ENCODE measurements around the gene RPS10.
A peak's percentile ranks its signal among the peaks of the same experiment; 100 is the strongest.
"Not testable (repeated sequence)": the region's sequence is repeated elsewhere in the genome, so short reads cannot be mapped to it uniquely, and the experiment has no call there.

The RPS10 gene

GRCh38 chr6:34447386-34447785, 21.5 kb upstream of the RPS10 start:
- DNase-seq: no peak

DNA sequence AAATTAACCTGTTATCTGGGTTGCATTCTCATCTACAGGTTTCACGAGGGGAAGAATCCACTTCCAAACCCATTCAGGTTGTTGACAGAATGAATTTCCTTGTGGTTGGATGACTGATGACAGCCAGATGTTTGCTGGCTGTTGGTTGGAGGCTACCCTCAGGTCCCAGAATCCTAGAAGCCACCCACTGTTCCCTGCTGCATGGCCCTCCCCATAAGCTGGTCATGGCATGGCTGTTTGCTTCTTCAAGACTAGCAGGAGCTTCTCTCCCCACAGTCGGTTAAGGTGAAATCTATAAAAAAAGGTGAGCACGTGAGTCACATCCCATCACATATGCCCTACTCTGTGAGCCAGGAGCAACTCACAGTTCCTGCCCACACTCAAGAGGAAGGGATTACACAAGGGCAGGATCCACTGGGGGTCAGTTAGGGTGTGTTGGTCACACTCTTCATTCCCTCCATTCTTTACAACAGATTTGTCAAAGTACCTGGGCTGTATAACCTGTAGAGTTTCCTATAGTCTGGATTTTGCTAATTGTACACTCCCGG, 19.5 kb upstream of the RPS10 start:
- no peak for DNase-seq

DNA sequence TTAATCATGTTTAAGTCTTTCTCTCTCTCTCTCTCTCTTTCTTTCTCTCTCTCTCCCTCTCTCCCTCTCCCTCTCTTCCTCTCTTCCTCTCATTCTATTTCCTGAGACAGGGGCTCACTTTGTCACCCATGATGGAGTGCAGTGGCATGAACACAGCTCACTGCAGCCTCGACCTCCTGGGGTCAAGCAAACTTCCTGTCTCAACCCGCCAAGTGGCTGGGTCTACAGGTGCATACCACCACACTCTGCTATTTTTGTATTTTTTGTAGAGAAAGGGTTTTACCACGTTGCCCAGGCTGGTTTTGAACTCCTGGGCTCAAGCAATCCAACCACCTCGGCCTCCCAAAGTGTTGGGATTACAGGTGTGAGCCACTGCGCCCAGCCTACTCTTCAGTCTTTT, 15.7 kb upstream of the RPS10 start:
- DNase-seq: no peak

GRCh38 chr6:34439442-34439841, 13.6 kb upstream of the RPS10 start:
- DNase-seq: no peak

GRCh38 chr6:34438705-34439104, 12.8 kb upstream of the RPS10 start:
- no peak for DNase-seq

DNA sequence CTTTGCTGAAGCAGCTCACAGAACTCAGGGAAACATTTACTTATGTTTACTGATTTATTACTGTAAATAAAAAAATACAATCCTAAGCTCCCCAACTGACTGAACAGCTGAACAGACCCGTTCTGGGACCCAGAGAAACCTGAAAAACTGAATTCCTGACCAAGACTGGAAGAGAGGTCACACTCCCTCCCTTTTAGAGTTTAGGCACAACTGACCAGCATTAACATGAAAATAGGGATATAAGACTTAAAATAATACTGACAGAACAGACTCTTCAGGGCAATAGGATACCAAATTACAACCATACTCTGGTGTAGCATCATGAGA, 11.7 kb upstream of the RPS10 start:
- no peak for DNase-seq

DNA sequence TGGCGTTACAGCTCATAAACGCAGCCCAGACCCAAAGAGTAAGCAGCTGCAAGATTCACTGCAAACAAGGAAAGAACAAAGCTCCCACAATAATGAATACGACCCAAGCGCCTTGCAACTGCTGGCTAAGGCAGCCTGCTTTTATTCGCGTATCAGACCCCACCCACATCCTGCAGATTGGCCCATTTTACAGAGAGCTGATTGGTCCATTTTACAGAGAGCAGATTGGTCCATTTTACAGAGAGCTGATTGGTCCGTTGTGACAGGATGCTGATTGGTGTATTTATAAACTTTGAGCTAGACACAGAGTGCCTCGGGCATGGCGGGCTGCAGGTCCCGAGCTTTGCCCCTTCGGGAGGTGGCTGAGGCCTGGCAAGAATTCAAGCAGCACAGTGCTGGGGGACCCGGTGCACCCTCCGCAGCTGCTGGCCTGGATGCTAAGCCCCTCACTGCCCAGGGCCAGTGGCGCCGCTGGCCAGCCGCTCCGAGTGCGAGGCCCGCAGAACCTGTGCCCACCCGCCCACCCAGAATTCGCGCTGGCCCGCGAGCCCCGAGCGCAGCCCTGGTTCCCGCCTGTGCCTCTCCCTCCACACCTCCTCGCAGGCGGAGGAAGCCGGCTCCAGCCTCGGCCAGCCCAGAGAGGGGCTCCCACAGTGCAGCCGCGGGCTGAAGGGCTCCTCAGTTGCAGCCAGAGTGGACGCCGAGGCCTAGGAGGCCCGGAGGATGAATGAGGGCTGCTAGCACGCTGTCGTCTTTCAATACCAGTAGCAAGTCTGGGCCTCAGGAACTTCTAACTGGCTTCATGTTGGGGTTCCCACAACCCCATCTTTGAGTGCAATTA, 11.2 kb upstream of the RPS10 start:
- no peak for DNase-seq

DNA sequence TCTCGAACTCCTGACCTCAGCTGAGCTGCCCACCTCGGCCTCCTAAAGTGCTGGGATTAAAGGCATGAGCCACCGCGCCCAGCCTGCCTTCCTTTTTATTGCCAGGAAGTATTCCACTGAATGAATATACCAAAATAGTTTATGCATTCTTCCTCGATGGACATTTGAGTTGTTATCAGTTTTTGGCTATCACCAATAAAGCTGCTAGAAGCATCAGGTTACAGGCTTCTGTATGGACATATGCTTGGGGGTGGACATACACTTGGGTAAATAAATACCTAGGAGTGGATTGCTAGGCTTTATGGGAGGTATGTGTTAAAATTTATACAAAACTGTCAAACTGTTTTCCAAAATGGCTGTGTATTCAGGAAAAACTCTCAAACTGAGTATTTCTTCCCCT, 10.0 kb upstream of the RPS10 start:
- no peak for DNase-seq

DNA sequence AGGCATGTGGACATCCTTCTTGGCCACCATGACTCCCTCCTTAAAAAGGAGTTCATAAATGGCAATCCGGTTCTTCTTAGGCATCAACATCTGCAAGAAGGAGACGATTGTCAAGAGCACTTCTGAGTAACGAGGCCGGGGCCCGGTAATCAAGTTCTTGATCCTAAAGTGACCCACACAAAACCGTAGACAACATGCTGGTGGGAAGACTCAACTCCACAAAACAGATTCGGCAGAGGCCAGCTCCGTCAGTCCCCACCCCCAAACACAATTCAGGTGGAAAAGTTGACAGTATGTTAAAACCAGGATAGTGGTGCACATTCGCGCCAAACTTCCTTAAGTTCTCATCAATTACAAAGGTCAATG, 754 bp downstream of the RPS10 start:
- peak; percentile 3 for DNase-seq

GRCh38 chr6:34424200-34425131, 1.4 kb downstream of the RPS10 start:
- DNase-seq: no peak

DNA sequence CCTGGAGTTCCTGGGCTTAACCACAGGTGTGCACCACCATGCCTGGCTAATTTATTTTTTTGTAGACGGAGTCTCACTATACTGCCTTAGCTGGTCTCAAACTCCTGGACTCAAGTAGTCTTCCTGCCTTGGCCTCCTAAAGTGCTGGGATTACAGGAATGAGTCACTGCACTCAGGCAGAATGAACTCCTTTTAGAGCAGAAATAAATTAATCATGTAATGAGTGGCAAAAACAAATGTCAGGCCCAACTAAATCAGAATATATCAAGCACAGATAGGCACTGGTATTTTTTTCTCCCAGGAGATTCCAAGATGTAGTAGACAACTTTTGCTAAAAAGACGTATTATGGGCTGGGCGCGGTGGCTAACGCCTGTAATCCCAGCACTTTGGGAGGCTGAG, 2.6 kb downstream of the RPS10 start:
- DNase-seq: no peak

DNA sequence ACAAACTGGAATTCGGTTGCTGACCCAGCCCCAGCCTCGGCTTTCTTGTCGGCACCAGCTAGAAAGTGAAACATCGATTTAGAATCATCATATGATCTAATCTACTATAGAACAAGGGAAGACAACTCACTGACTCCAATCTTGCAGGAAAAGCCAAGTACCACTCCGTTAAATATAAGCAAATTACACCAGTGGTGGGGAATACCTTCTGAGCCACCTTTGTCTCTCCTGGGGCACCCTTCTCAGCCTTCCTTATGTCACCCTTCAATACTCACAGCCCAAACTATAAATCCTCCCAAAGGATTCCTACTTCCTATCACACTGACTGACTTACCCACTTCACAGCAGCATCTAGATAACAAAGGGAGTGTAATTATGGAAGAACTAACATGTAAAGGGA, 7.5 kb downstream of the RPS10 start:
- no peak for DNase-seq

GRCh38 chr6:34416877-34417371, 8.9 kb downstream of the RPS10 start:
- DNase-seq: no peak

DNA sequence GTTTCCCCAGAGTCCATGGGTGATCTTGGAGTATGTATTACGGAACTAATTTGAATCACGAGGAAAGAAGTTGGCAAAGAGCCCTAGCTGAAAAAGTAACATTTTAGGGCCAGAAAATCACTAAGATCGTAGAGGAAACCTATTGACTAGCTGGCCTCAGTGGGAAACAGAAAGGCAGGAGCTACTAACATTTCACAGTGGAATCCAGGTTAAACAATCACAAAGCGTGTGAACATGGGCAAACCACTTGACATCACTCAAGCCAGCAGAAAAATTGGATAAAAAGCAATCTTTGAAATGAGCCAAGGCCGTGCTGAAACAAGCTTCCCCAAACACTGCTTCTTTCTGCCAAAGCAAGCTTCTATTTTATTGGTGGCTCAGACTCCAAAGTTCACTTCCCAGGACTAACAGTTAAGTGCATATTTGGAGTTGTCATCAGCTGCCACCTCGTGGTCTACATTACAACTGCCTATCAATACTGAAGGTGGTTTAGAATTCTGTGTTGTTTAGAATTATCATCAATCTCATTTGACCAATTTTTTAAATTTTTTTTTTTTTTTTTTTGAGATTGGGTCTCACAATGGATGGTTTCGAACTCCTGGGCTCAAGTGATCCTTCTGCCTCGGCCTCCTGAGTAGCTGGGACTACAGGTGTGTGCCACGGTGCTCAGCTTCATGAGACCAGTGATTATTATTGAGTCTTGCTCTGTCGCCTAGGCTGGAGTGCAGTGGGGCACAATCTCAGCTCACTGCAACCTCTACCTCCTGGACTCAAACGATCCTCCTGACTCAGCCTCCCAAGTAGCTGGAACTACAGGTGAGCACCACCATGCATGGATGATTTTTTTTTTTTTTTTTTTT, 10.6 kb downstream of the RPS10 start:
- peak; percentile 61 for DNase-seq

DNA sequence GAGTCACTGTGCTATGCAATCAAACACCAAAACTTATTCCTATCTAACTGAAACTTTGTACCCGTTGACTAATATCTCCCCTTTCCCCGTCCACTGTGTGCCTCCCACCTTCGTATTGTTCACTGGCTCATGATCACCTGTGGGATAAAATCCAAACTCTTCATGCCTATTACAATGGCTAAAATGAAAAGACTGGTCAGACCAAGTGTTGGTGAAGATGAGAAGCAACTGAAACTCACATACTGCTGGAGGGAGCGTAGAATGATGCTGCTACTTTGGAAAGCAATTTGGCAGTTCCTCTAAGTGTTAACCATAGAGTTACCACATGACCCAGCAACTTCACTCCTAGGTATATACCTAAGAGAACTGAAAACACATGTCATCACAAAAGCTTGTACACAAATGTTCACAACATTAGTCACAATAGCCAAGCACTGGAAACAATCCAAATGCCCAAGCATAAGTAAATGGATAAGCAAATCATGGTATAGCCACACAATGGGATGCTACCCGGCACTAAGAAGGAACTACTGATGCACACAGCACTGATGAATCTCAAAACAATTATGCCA, 13.1 kb downstream of the RPS10 start:
- DNase-seq: no peak

- no peak for DNase-seq
Measured at GRCh38 chr6:34412016-34412415, 13.9 kb downstream of the RPS10 start.

DNA sequence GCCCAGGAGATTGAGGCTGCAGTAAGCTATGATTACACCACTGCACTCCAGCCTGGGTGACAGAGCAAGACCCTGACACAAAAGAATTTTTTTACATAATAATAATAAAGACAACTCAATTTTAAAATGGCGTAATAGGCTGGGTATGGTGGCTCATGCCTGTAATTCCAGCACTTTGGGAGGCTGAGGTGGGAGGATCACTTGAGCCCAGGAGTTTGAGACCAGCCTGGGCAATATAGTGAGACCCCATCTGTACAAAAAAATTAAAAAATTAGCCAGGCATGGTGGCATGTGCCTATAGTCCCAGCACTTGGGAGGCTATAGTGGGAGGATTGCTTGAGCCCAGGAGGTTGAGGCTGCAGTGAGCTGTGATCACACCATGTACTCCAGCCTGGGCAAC, 18.0 kb downstream of the RPS10 start:
- DNase-seq: not testable (repeated sequence)

DNA sequence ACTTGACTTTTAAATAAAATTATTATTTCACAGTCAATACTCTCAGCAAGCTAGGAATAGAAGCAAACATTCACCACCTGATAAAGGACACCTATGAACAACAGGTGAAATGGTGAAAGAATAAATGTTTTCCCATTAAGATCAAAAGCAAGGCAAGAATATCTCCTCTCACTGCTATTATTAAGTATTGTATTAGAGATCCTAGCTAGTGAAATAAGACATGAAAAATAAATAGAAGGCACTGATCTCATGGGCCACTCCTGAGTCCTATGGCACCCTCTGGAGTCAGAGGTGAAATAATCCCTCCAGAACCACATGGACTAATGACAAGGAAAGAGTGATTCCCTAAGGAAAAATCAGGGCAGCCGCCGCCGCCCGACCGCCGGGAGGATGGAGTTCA, 29.4 kb downstream of the RPS10 start:
- DNase-seq: no peak

DNA sequence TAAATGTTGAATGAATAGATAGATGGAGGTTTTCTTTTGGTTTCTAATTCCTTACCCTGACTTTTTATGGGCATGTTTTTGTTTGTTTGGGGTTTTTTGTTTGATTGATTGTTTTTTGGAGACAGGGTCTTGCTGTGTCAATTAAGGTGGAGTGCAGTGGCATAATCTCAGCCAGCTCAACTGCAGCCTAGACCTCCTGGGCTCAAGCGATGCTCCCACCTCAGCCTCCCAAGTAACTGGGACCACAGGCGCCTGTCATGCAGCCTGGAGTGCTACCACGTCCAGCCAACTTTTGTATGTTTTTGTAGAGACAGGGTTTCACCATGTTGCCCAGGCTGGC, 31.9 kb downstream of the RPS10 start:
- DNase-seq: no peak

DNA sequence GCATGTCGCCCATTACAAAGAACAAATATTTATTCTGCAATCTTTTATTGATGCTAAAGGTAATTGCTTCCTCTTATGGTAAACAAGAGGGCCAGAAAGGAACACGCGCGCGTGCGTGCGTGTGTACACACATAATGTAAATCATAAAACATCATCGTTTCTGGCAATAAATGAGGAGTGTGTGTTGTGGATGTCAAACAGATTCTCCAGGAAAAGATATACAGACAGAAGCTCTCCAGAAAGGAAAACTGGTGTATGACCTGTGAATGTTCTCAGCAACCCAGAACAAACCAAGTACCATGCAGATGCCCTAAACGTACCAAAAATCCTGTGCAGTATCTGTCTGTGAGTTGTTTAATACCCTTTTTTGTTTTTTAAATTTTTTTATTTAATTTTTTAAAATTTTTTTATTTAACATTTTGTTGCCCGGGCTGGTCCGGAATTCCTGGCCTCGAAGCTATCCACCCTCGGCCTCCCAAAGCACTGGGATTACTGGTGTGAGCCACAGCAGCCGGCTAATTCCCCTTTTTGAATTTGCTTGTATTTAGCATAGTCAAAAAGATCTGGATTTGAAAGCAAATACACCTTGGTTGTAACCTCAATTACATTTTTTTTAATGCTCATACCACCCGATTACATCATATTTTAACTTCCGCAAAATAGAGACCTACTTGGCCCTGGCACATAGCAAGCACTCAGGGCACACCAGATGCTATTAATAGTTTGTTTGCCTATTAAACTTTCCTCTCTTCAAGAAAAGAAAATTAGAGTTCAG, 32.5 kb downstream of the RPS10 start:
- peak; percentile 39 for DNase-seq

- peak; percentile 92 for DNase-seq
Measured at GRCh38 chr6:34392497-34393190, 33.2 kb downstream of the RPS10 start, which contains the start of gene NUDT3. NUDT3 (minus strand) TSS chr6:34392669; CDS start chr6:34392362, 307 bp downstream.

Data from CD4-positive, alpha-beta T cell treated with Interleukin-17A for 4 hours (primary cell).